Esophagus squamous epithelium (tissue), 5 donors: ENCODE data around the gene ETV3. TPM values are rescaled to one million over a fixed set of nuclear protein-coding genes. Genes with fewer than 3 reads are reported as not detected.
"Not testable (repeated sequence)": the region's sequence is repeated elsewhere in the genome, so short reads cannot be mapped to it uniquely, and the experiment has no call there.

Source experiments
- DNase-seq: peaks from one replicate; lab custom pipeline; 2025; lab: John Stamatoyannopoulos, UW
- H3K27ac ChIP-seq, 4 donors: fragments of 200-600 bp; sonication (generic); one replicate each; pipeline ENCODE4 v1.5.1; 2016 to 2019; ENCODE audit warnings: mild to moderate bottlenecking in 1 of 4
- H3K27me3 ChIP-seq, 4 donors: fragments of 200-600 bp; sonication (generic); 1 replicate in 3 of 4; 2 replicates in 1 of 4; pipeline versions ENCODE4 v1.5.1 to v1.6.0; 2017 to 2021; ENCODE audit warnings: antibody characterized with exemption in 1 of 4
- H3K36me3 ChIP-seq, 3 donors: fragments of 200-600 bp; sonication (generic); one replicate each; pipeline ENCODE4 v1.5.1; 2016 to 2019
- H3K4me1 ChIP-seq, 3 donors: fragments of 200-600 bp; sonication (generic); one replicate each; pipeline ENCODE4 v1.5.1; 2017 to 2019
- H3K4me3 ChIP-seq, 4 donors: fragments of 200-600 bp; sonication (generic); 1 replicate in 3 of 4; 2 replicates in 1 of 4; pipeline ENCODE4 v1.5.1; 2016 to 2019; ENCODE audit warnings: mild to moderate bottlenecking in 2 of 4, moderate library complexity in 1 of 4
- H3K9me3 ChIP-seq, 3 donors: fragments of 200-600 bp; sonication (generic); one replicate each; pipeline ENCODE4 v1.5.1; 2016 to 2019
- CTCF ChIP-seq, 6 experiments: fragments of 450-650 bp in 4 of 6; fragments of 200-600 bp in 2 of 6; sonication (generic) in 2 of 6; IDR thresholded peaks; one replicate each; pipeline ENCODE4 v1.5.1; 2016 to 2019; ENCODE audit warnings: antibody characterized with exemption in 6 of 6, mild to moderate bottlenecking in 4 of 6, moderate library complexity in 4 of 6
- POLR2A ChIP-seq, 4 donors: fragments of 450-650 bp; IDR thresholded peaks; one replicate each; pipeline ENCODE4 v1.6.1; 2017; ENCODE audit warnings: antibody characterized with exemption in 4 of 4, mild to moderate bottlenecking in 4 of 4, moderate library complexity in 3 of 4
- WGBS, 2 donors: methylation state at CpG; one replicate each; pipeline ENCODE4 v1.1.5; 2018; 5-methylcytosine and 5-hydroxymethylcytosine counted together
- intact Hi-C: fragments of 100-400 bp; cut with DNase I; formaldehyde crosslinking; loops from one replicate; pipeline ENCODE4 v1.15.0; 2022
- total RNA-seq, 4 donors: library from RNA; depleted of rRNA; stranded (reverse); fragments of >200 nt; gene quantifications; one replicate each; pipeline ENCODE4 v1.1.0, GENCODE V29; 2016
- donor health status: DM: yes; HTN: yes; CAD: no.

ETV3 gene
- 10 to 100 TPM; 25.0 to 31.4 (median 27.3) TPM for total RNA-seq

- H3K27ac ChIP-seq, result peak within 1 kb of the TSS; percentile 98 to 99 (median 99)
- H3K4me1 ChIP-seq, result peaks cover 11 to 65% (median 26%) of the 10 kb centered on the region in 3 donors
- DNase-seq, result peak; percentile 57
- H3K36me3 ChIP-seq, result peaks cover 4 to 27% (median 7%) of the 10 kb centered on the region in 3 donors
- H3K9me3 ChIP-seq, result no peaks in the 10 kb centered on the region
- H3K27me3 ChIP-seq, result no peaks in the 10 kb centered on the region
- intact Hi-C loops, result no loop called here
- WGBS, 2 donors, result 0% methylated on average over 9 to 50 of the region's 85 CpGs
- H3K4me3 ChIP-seq, result peak within 1 kb of the TSS; percentile 90 to 97 (median 92)
- peak in 2 of 6 experiments; percentile 4 to 8 for TF ChIP-seq CTCF (IDR thresholded peaks at IDR 0.05)
- peak in 3 of 4 donors; percentile 73 to 98 (median 85) for TF ChIP-seq POLR2A (IDR thresholded peaks at IDR 0.05)
Observed at GRCh38 chr1:157138220-157139051, at the start of gene ETV3. Gene ETV3, minus strand, starts transcription at chr1:157138395. Its CDS starts 2,043 bp downstream, at chr1:157136352.

DNA sequence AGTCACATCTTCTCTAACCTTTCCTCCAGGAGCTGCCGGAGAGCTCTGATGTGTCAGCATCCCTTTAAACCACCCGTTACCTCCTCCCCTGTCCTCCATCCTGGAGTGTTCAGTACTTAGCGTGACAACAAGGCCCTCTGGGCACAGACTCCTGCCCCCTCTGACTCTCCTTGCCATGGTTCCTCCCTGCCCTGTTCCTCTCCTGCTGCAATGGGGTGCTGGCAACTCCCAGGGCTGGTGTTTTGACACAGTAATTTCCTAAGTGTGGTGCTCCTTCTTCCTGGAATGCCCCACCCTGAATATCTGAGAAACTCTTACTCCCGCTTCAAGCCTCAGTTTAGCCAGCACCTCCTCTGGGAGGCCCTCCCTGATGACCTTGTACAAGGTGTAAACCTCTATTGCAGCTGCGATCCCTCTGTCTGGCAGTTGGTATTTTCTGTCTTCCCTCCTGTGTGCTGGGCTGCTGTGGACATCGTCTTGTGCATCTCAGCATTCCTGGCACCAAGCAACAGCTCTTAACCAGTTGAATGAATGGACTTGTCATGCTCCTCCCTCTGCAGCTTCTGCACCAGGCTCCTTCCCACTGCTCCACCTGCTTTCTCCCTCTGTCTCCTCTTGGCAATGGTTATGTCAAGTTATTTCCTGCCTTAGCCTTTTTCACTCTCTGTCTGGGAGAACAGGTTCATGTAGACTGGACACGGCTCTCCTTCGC is 48.2 kb upstream of the ETV3 start:
- peaks cover 0 to 15% (median 0%) of the 10 kb centered on the region in 4 donors for H3K27me3 ChIP-seq
- no peaks in the 10 kb centered on the region for H3K36me3 ChIP-seq
- intact Hi-C loops, result no loop called here
- no peak overlapping the region for H3K27ac ChIP-seq
- no peaks in the 10 kb centered on the region for H3K9me3 ChIP-seq
- no peaks in the 10 kb centered on the region for H3K4me1 ChIP-seq
- H3K4me3 ChIP-seq, result no peak overlapping the region
- no peak for TF ChIP-seq CTCF (IDR thresholded peaks at IDR 0.05)
- TF ChIP-seq POLR2A (IDR thresholded peaks at IDR 0.05), result no peak
- no peak for DNase-seq
- WGBS, 2 donors, result 61 to 63% methylated on average over 8 of the region's 8 CpGs

DNA sequence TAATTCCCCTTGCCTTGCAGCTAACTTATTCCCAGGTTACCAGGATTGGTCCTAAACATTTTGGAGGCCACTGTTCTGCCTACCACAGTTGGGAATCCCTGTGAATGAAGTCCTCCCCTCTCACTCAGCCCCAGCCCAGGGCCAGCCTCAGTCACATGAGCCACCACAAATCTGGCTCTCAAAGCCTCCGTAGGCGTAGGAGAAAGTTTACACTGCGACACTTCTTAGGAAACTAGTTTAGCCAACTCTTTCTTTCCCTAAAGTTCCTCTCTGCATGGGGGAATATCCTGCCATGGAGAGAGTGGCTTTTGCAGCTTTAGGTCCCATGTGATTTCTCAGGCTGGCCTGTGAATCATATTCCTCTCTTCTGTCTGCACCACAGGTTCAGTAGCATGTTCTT is 45.7 kb upstream of the ETV3 start:
- no peak overlapping the region for H3K27ac ChIP-seq
- no peaks in the 10 kb centered on the region for H3K4me1 ChIP-seq
- H3K27me3 ChIP-seq, result peaks cover 0 to 8% (median 0%) of the 10 kb centered on the region in 4 donors
- intact Hi-C loops, result no loop called here
- no peak overlapping the region for H3K4me3 ChIP-seq
- TF ChIP-seq POLR2A (IDR thresholded peaks at IDR 0.05) (no peak), CTCF (IDR thresholded peaks at IDR 0.05) (no peak)
- no peaks in the 10 kb centered on the region for H3K9me3 ChIP-seq
- H3K36me3 ChIP-seq, result no peaks in the 10 kb centered on the region
- no peak for DNase-seq
- 54 to 68% methylated on average over 3 of the region's 3 CpGs for WGBS, 2 donors

- DNase-seq, intact Hi-C loops: not testable (repeated sequence)
- 71 to 78% methylated on average over 5 of the region's 5 CpGs for WGBS, 2 donors
Observed at GRCh38 chr1:157182371-157182770, 44.2 kb upstream of the ETV3 start.

GRCh38 chr1:157181790-157182189 is 43.6 kb upstream of the ETV3 start:
- 76 to 84% methylated on average over 3 of the region's 3 CpGs for WGBS, 2 donors
- no peaks in the 10 kb centered on the region for H3K4me1 ChIP-seq
- peaks cover 0 to 8% (median 0%) of the 10 kb centered on the region in 4 donors for H3K27me3 ChIP-seq
- no peak overlapping the region for H3K4me3 ChIP-seq
- intact Hi-C loops, result no loop called here
- no peaks in the 10 kb centered on the region for H3K9me3 ChIP-seq
- H3K27ac ChIP-seq, result no peak overlapping the region
- no peaks in the 10 kb centered on the region for H3K36me3 ChIP-seq
- DNase-seq, result no peak
- no peak for TF ChIP-seq POLR2A (IDR thresholded peaks at IDR 0.05)
- TF ChIP-seq CTCF (IDR thresholded peaks at IDR 0.05), result no peak

More at GRCh38 chr1:157182371-157182770, 44.2 kb upstream of the ETV3 start:
- H3K27ac ChIP-seq, H3K4me3 ChIP-seq, H3K9me3 ChIP-seq, H3K36me3 ChIP-seq, H3K27me3 ChIP-seq, H3K4me1 ChIP-seq: not testable (repeated sequence)
